AG10803 (cell line): ENCODE measurements around the gene MEF2D.

Source experiments
- DNase-seq: peaks from one replicate; pipeline ENCODE4 v3.0.0; 2010; ENCODE audit warnings: low read depth
- H3K4me3 ChIP-seq: 2 replicates; pipeline ENCODE4 v1.5.1; 2011; ENCODE audit warnings: mild to moderate bottlenecking, low read length, control low read depth
- CTCF ChIP-seq: conservative IDR thresholded peaks from 2 replicates; pipeline ENCODE4 v1.5.1; 2011; ENCODE audit warnings: mild to moderate bottlenecking, low read length, control low read depth, inconsistent platforms

The MEF2D gene

GRCh38 chr1:156515956-156516355 is 15.4 kb upstream of the MEF2D start:
- H3K4me3 ChIP-seq, result no peak overlapping the region
- no peak for DNase-seq
- no peak for TF ChIP-seq CTCF

DNA sequence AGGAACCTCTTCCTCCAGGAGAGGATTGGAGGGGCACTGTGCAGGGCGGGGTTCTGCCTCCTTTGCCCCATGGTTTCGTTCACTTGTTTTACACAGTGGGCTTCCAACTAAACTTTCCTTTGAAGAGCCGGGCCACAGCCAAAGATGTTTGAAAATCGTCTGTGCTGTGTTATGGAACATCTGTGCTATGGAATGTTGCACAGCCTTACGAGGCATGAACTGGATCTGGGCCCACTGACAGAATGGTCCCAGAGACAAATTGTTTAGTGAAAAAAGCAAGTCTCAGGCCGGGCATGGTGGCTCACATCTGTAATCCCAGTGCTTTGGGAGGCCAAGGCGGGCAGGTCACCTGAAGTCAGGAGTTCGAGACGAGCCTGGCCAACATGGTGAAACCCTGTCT is 12.6 kb upstream of the MEF2D start:
- DNase-seq, result peak; percentile 73
- TF ChIP-seq CTCF, result no peak

GRCh38 chr1:156511644-156512043 is 11.1 kb upstream of the MEF2D start:
- DNase-seq, result peak; percentile 54
- no peak for TF ChIP-seq CTCF
- H3K4me3 ChIP-seq, result no peak overlapping the region

More for the DNA sequence above, 12.6 kb upstream of the MEF2D start:
- no peak overlapping the region for H3K4me3 ChIP-seq

DNA sequence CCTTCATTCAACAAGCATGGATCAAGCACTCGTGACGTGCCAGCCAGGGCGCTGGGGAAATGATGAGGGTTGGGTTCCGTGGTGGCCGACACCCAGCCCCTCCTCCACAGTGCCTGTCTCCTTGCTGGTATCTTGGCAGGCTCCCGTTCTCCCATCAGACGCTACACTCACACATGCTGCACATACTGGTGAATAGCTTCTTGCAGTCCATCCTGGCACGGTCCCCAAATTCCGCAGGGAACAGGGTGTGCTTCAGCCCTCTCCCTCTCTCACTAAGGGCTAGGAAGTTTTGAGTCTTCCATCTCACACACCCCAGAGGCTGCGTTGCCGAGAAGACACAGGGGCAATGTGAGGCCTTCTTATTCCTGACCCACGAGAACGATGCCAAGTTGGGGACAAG is 10.1 kb upstream of the MEF2D start:
- no peak for TF ChIP-seq CTCF
- peak overlapping the region; percentile 23; the same call in 1 of the 2 replicates for H3K4me3 ChIP-seq
- peak; percentile 99 for DNase-seq

- TF ChIP-seq CTCF, result no peak
- no peak for DNase-seq
- H3K4me3 ChIP-seq, result no peak overlapping the region
Measured at GRCh38 chr1:156509424-156510034, 9.0 kb upstream of the MEF2D start.

- DNase-seq, result no peak
- H3K4me3 ChIP-seq, result peak overlapping the region; percentile 13; the same call in 1 of the 2 replicates
- TF ChIP-seq CTCF, result no peak
Measured at GRCh38 chr1:156508955-156509234, 8.3 kb upstream of the MEF2D start.

GRCh38 chr1:156508205-156508954 is 7.8 kb upstream of the MEF2D start:
- no peak for TF ChIP-seq CTCF
- peak overlapping the region; percentile 13; the same call in 1 of the 2 replicates for H3K4me3 ChIP-seq
- peak; percentile 87 for DNase-seq
